Loucy (cell line): ENCODE data around the gene ZIM2.

ENCODE experiments used
- H2AFZ ChIP-seq: fragments of 200-600 bp; sonication (generic); 2 replicates; pipeline ENCODE4 v1.6.0; 2016; ENCODE audit warnings: antibody characterized with exemption, mild to moderate bottlenecking, low read length, moderate library complexity
- H3F3A ChIP-seq: fragments of 200-600 bp; 2 replicates; pipeline ENCODE4 v1.6.0; 2016; ENCODE audit warnings: antibody characterized with exemption, low read depth, mild to moderate bottlenecking
- H3K27me3 ChIP-seq: fragments of 200-600 bp; sonication (generic); 2 replicates; pipeline ENCODE4 v1.6.1; 2014; ENCODE audit warnings: low read length, mild to moderate bottlenecking; ENCODE audit not compliant: insufficient read depth, poor library complexity, severe bottlenecking
- H3K36me3 ChIP-seq: fragments of 200-600 bp; sonication (generic); 2 replicates; pipeline ENCODE4 v1.6.1; 2016; ENCODE audit warnings: low read length; ENCODE audit not compliant: insufficient read depth
- H3K4me1 ChIP-seq: fragments of 200-600 bp; sonication (generic); 2 replicates; pipeline ENCODE4 v1.5.1; 2014; ENCODE audit warnings: low read length, mild to moderate bottlenecking; ENCODE audit not compliant: insufficient read depth, poor library complexity, severe bottlenecking
- H3K4me2 ChIP-seq: fragments of 200-600 bp; sonication (generic); 2 replicates; pipeline ENCODE4 v1.6.0; 2014; ENCODE audit warnings: antibody characterized with exemption, low read length, low read depth, mild to moderate bottlenecking; ENCODE audit not compliant: poor library complexity, severe bottlenecking
- H3K4me3 ChIP-seq: fragments of 200-600 bp; sonication (generic); 2 replicates; pipeline ENCODE4 v1.5.1; 2014; ENCODE audit warnings: low read length, mild to moderate bottlenecking, mixed read lengths; ENCODE audit not compliant: poor library complexity, severe bottlenecking
- H3K79me2 ChIP-seq: fragments of 200-600 bp; sonication (generic); 2 replicates; pipeline ENCODE4 v1.6.1; 2014; ENCODE audit warnings: low read length; ENCODE audit not compliant: insufficient read depth
- H3K9ac ChIP-seq: fragments of 200-600 bp; sonication (generic); 2 replicates; pipeline ENCODE4 v1.6.0; 2014; ENCODE audit warnings: mild to moderate bottlenecking, low read depth, low read length, moderate library complexity; ENCODE audit not compliant: poor library complexity, severe bottlenecking
- H3K9me2 ChIP-seq: fragments of 200-600 bp; sonication (generic); replicated peaks from 2 replicates; pipeline ENCODE4 v1.6.1; 2016; ENCODE audit warnings: low read depth, low read length, mixed read lengths
- H3K9me3 ChIP-seq: fragments of 200-600 bp; sonication (generic); 2 replicates; pipeline ENCODE4 v1.6.1; 2014; ENCODE audit warnings: mild to moderate bottlenecking, antibody characterized with exemption, low read length, low read depth; ENCODE audit not compliant: insufficient read depth
- H4K20me1 ChIP-seq: fragments of 200-600 bp; sonication (generic); 2 replicates; pipeline ENCODE4 v1.6.0; 2014; ENCODE audit warnings: antibody characterized with exemption, low read length, mild to moderate bottlenecking; ENCODE audit not compliant: insufficient read depth, poor library complexity, severe bottlenecking
- EZH2phosphoT487 ChIP-seq: fragments of 200-600 bp; IDR thresholded peaks from 2 replicates; pipeline ENCODE4 v1.6.1; 2018; ENCODE audit warnings: antibody characterized with exemption, mild to moderate bottlenecking, moderate library complexity, borderline replicate concordance
- TF ChIP-seq, protein P1 (sequence below): fragments of 200-600 bp; sonication (generic); conservative IDR thresholded peaks from 2 replicates; pipeline ENCODE4 v1.5.1; 2014; ENCODE audit warnings: mild to moderate bottlenecking, antibody characterized with exemption, low read length

ZIM2 gene

GRCh38 chr19:56751078-56751489 lies 89.4 kb downstream of the ZIM2 start:
- H3K9me3 ChIP-seq: no peaks in the 10 kb centered on the region
- no peaks in the 10 kb centered on the region for H3K36me3 ChIP-seq
- no peaks in the 10 kb centered on the region for H3K4me1 ChIP-seq
- no peak overlapping the region for H3K4me2 ChIP-seq
- H3K27me3 ChIP-seq: no peaks in the 10 kb centered on the region
- H3K4me3 ChIP-seq: no peak overlapping the region
- H3F3A ChIP-seq: no peaks in the 10 kb centered on the region
- H3K79me2 ChIP-seq: no peaks in the 10 kb centered on the region
- H3K9me2 ChIP-seq: no peaks in the 10 kb centered on the region
- TF ChIP-seq EZH2phosphoT487: no peak
- TF ChIP-seq, protein P1, sequence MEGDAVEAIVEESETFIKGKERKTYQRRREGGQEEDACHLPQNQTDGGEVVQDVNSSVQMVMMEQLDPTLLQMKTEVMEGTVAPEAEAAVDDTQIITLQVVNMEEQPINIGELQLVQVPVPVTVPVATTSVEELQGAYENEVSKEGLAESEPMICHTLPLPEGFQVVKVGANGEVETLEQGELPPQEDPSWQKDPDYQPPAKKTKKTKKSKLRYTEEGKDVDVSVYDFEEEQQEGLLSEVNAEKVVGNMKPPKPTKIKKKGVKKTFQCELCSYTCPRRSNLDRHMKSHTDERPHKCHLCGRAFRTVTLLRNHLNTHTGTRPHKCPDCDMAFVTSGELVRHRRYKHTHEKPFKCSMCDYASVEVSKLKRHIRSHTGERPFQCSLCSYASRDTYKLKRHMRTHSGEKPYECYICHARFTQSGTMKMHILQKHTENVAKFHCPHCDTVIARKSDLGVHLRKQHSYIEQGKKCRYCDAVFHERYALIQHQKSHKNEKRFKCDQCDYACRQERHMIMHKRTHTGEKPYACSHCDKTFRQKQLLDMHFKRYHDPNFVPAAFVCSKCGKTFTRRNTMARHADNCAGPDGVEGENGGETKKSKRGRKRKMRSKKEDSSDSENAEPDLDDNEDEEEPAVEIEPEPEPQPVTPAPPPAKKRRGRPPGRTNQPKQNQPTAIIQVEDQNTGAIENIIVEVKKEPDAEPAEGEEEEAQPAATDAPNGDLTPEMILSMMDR: no peak
- H4K20me1 ChIP-seq: no peaks in the 10 kb centered on the region
- no peak overlapping the region for H3K9ac ChIP-seq
- no peak overlapping the region for H2AFZ ChIP-seq

DNA sequence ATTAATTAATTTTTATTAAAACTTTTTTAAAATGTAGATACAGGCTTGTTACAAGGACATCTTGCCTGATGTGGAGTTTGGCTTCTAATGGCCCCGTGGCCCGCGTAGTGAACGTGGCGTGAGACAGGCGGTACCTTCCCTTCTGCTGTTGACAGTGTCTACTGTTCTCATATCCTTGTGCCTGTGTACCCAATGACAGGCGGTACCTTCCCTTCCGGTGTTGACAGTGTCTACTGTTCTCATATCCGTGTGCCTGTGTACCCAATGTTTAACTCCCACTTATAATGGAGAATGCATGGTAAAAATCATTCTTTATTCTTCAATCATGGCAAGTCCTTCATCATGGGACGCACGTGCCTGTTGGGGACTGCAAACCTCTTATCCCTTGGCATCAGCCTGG lies 89.9 kb downstream of the ZIM2 start:
- H3K4me1 ChIP-seq: no peaks in the 10 kb centered on the region
- no peaks in the 10 kb centered on the region for H4K20me1 ChIP-seq
- H3K36me3 ChIP-seq: no peaks in the 10 kb centered on the region
- no peak overlapping the region for H3K9ac ChIP-seq
- H3K79me2 ChIP-seq: no peaks in the 10 kb centered on the region
- H3K4me2 ChIP-seq: no peak overlapping the region
- no peaks in the 10 kb centered on the region for H3K9me3 ChIP-seq
- no peaks in the 10 kb centered on the region for H3K27me3 ChIP-seq
- no peak for TF ChIP-seq EZH2phosphoT487
- TF ChIP-seq, protein P1: no peak
- no peak overlapping the region for H3K4me3 ChIP-seq
- H2AFZ ChIP-seq: no peak overlapping the region
- no peaks in the 10 kb centered on the region for H3K9me2 ChIP-seq
- H3F3A ChIP-seq: no peaks in the 10 kb centered on the region

GRCh38 chr19:56748378-56748777 lies 92.1 kb downstream of the ZIM2 start:
- Histone ChIP-seq H3F3A (no peaks in the 10 kb centered on the region), H3K4me2 (no peak overlapping the region), H4K20me1 (no peaks in the 10 kb centered on the region), H3K9me3 (no peaks in the 10 kb centered on the region), H2AFZ (no peak overlapping the region), H3K79me2 (no peaks in the 10 kb centered on the region), H3K27me3 (no peaks in the 10 kb centered on the region), H3K9me2 (no peaks in the 10 kb centered on the region), H3K9ac (no peak overlapping the region), H3K4me1 (no peaks in the 10 kb centered on the region), H3K36me3 (no peaks in the 10 kb centered on the region), H3K4me3 (no peak overlapping the region)
- TF ChIP-seq EZH2phosphoT487: no peak
- TF ChIP-seq, protein P1: peak; percentile 61
